ENCODE data around the gene ZNF354B.

GRCh38 chr5:178866946-178867345, 7.2 kb downstream of the ZNF354B start:
- TF ChIP-seq, protein P1, sequence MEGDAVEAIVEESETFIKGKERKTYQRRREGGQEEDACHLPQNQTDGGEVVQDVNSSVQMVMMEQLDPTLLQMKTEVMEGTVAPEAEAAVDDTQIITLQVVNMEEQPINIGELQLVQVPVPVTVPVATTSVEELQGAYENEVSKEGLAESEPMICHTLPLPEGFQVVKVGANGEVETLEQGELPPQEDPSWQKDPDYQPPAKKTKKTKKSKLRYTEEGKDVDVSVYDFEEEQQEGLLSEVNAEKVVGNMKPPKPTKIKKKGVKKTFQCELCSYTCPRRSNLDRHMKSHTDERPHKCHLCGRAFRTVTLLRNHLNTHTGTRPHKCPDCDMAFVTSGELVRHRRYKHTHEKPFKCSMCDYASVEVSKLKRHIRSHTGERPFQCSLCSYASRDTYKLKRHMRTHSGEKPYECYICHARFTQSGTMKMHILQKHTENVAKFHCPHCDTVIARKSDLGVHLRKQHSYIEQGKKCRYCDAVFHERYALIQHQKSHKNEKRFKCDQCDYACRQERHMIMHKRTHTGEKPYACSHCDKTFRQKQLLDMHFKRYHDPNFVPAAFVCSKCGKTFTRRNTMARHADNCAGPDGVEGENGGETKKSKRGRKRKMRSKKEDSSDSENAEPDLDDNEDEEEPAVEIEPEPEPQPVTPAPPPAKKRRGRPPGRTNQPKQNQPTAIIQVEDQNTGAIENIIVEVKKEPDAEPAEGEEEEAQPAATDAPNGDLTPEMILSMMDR (IDR thresholded peaks at IDR 0.05), result no peak
- no peak for TF ChIP-seq POLR2A (IDR thresholded peaks at IDR 0.05)
